Measurements from ENCODE around the gene GYS1.
A peak's percentile ranks its signal among the peaks of the same experiment; 100 is the strongest.
"Not testable (repeated sequence)": the region's sequence is repeated elsewhere in the genome, so short reads cannot be mapped to it uniquely, and the experiment has no call there.

Gene GYS1

GRCh38 chr19:48938256-48938655 is 54.9 kb downstream of the GYS1 start:
- no peak for DNase-seq (ENCODE audit: low read depth in 2 of 2)

- DNase-seq (ENCODE audit: low read depth in 2 of 2): no peak
Measured at GRCh38 chr19:48935864-48936263, 57.2 kb downstream of the GYS1 start.

DNA sequence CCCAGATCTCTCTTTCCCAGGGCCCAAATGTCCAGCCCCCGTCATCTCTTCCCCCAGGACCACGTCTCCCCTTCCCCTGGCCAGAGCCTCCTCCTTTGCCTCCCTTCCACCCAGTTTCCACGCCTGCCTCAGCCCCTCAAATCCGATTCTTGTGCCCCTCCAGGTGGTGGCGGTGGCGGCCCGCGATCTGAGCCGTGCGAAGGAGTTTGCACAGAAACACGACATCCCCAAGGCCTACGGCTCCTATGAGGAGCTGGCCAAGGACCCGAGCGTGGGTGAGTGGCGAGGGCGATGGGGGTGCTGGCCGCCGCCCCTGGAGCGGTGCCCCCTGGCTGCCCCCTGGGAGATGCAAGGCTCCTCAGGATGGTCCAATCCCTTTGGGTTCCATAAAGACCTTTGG is 58.3 kb downstream of the GYS1 start:
- DNase-seq (ENCODE audit: low read depth in 2 of 2): no peak

DNA sequence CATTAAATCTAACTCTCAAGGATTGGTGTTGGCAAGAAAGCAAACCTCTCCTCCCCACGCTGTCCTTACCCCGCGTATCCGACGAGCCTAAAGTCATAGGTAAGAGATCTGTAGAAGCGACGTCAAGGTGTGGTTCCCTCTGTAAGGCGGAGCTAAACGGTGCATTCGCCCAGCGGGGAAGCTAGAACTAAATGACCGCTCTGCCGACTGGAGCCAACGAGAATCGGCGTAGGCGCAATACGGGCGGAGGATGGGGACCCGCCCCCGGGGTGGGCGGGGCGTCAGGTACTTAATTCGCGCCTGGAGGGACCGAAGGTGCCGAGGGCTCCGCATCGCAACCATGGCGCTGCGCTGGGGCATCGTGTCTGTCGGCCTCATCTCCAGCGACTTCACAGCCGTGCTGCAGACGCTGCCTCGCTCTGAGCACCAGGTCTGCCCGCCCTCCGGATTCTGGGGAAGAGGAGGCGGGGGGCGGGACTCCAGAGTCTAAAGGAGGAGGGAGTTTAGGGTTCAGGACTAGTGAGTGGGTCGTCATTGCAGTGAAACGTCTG is 59.7 kb downstream of the GYS1 start, which contains the start of gene DHDH:
DHDH (plus strand) TSS at position 318 of the 551 bp plus-strand sequence; CDS start at position 341, 23 bp downstream.
- peak; percentile 58 to 63 for DNase-seq (ENCODE audit: low read depth in 2 of 2)

DNA sequence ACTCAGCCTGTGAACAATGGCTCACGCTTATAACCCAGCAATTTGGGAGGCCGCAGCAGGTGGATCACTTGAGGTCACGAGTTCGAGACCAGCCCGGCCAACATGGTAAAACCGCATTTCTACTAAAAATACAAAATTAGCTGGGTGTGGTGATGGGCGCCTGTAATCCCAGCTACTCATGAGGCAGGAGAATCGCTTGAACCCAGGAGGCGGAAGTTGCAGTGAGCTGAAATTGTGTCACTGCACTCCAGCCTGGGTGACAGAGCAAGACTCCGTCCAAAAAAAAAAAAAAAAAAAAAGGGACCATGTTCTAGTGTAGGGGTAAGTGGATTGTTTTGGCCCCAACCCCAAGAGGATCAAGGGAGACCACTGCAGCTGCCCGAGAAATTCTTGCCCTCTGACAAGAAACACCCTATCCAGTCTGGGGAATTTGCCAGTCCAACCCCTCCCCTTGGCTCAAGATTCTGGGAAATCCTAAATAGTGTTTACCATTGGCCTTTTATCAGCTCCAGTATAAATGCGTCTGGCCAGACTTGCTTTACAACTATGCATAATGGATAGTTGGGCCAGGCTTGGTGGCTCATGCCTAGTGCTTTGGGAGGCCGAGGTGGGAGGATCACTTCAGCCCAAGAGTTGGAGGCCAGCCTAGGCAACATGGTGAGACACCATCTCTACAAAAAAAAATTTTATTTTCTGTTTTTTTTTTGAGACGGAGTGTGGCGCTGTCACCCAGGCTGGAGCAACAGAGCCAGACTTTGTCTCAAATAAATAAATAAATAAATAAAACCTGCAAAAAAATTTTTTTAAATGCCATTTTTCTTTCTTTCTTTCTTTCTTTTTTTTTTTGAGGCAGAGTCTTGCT is 64.7 kb downstream of the GYS1 start:
- DNase-seq (ENCODE audit: low read depth in 2 of 2): no peak

DNA sequence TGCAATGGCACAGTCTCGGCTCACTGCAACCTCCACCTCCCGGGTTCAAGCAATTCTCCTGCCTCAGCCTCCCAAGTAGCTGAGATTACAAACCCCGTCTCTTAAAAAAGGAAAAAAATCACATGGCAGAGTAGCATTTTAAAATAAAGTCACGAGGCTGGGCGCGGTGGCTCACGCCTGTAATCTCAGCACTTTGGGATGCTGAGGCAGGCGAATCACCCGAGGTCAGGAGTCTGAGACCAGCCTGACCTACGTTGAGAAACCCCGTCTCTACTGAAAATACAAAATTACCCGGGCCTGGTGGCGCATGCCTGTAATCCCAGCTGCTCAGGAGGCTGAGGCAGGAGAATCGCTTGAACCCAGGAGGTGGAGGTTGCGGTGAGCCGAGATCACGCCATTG is 65.4 kb downstream of the GYS1 start:
- not testable (repeated sequence) for DNase-seq (ENCODE audit: low read depth in 2 of 2)

GRCh38 chr19:48926909-48927308 is 66.2 kb downstream of the GYS1 start:
- DNase-seq (ENCODE audit: low read depth in 2 of 2): no peak

DNA sequence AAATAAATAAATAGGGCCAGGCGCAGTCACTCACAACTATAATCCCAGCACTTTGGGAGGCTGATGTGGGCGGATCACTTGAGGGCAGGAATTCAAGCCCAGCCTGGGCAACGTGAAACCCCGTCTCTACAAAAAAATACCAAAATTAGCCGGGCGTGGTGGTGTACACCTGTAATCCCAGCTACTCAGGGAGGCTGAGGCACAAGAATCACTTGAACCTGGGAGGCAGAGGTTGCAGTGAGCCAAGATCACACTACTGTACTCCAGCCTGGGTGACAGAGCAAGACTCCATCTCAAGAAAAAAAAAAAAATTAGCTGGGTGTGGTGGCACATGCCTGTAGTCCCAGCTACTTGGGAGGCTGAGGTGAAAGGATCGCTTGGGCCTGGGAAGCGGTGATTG is 67.2 kb downstream of the GYS1 start:
- not testable (repeated sequence) for DNase-seq (ENCODE audit: low read depth in 2 of 2)

- DNase-seq (ENCODE audit: low read depth in 2 of 2): no peak
Measured at GRCh38 chr19:48925240-48925843, 67.8 kb downstream of the GYS1 start.

DNA sequence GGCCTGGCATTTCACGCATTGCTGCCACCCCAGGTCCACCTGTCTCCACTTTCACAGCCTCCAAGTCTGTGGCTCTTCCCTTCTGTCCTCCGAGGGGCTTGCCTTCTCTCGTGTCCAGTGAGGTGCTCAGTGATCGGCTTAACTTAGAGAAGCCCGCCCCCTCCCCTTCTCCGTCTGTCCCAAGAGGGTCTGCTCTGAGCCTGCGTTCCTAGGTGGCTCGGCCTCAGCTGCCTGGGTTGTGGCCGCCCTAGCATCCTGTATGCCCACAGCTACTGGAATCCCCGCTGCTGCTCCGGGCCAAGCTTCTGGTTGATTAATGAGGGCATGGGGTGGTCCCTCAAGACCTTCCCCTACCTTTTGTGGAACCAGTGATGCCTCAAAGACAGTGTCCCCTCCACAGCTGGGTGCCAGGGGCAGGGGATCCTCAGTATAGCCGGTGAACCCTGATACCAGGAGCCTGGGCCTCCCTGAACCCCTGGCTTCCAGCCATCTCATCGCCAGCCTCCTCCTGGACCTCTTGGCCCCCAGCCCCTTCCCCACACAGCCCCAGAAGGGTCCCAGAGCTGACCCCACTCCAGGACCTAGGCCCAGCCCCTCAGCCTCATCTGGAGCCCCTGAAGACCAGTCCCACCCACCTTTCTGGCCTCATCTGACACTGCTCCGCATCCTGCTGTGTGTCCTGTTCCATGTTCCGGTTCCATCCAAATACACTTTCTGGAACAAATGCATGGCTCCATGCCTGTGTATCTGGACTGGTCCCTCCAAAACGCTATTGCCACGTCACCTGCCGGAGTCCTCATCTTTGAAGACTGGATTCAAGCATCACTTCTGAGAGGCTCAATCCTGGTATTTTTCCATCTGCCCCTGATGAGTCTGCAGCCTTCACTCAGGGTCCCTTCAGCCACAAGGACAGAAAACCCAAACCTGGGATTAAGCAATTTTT is 70.3 kb downstream of the GYS1 start:
- DNase-seq (ENCODE audit: low read depth in 2 of 2): no peak

GRCh38 chr19:48921721-48922500 is 71.2 kb downstream of the GYS1 start:
- no peak for DNase-seq (ENCODE audit: low read depth in 2 of 2)

GRCh38 chr19:48920949-48921348 is 72.2 kb downstream of the GYS1 start:
- no peak for DNase-seq (ENCODE audit: low read depth in 2 of 2)

DNA sequence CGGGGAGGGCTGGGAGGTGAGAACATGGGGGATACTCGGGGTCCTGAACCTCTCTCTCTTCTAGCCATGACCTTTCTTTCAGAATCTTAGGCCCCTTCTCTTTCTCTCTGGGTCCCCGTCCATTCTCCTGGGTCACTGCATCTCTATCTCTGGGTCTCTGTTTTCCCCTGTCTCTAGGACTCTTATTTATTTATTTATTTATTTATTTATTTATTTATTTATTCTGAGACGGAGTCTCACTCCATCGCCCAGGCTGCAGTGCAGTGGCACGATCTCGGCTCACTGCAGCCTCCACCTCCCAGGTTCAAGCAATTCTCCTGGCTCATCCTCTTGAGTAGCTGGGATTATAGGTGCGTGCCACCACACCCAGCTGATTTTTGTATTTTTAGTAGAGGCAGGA is 73.8 kb downstream of the GYS1 start:
- not testable (repeated sequence) for DNase-seq (ENCODE audit: low read depth in 2 of 2)

GRCh38 chr19:48918801-48919247 is 74.3 kb downstream of the GYS1 start:
- no peak for DNase-seq (ENCODE audit: low read depth in 2 of 2)

Measured in activated CD8-positive, alpha-beta memory T cell treated with anti-CD3 and anti-CD28 coated beads for 4 hours (primary cell).